Hepatocyte (in vitro differentiated cells): ENCODE results near the gene LCN9. TPM values are rescaled to one million over a fixed set of nuclear protein-coding genes. Genes with fewer than 3 reads are reported as not detected.

Experiments
- DNase-seq: peaks from one replicate; pipeline ENCODE4 v3.0.0-alpha.2; 2016; ENCODE audit warnings: low spot score
- H2AFZ ChIP-seq: fragments of 200-600 bp; sonication (generic); 2 replicates; pipeline ENCODE4 v1.6.0; 2016; ENCODE audit warnings: antibody characterized with exemption, mild to moderate bottlenecking
- H3K27ac ChIP-seq: fragments of 200-600 bp; sonication (generic); 2 replicates; pipeline ENCODE4 v1.5.1; 2016; ENCODE audit warnings: mild to moderate bottlenecking
- H3K27me3 ChIP-seq: fragments of 200-600 bp; sonication (generic); 2 replicates; pipeline ENCODE4 v1.6.1; 2016
- H3K36me3 ChIP-seq: fragments of 200-600 bp; sonication (generic); replicated peaks from 2 replicates; pipeline ENCODE4 v1.5.1; 2016; ENCODE audit warnings: low read depth; ENCODE audit not compliant: insufficient read depth
- H3K4me1 ChIP-seq: fragments of 200-600 bp; sonication (generic); 2 replicates; pipeline ENCODE4 v1.5.1; 2016; ENCODE audit warnings: mild to moderate bottlenecking, moderate library complexity; ENCODE audit not compliant: insufficient read depth
- H3K4me2 ChIP-seq: fragments of 200-600 bp; sonication (generic); 2 replicates; pipeline ENCODE4 v1.6.0; 2016
- H3K4me3 ChIP-seq: fragments of 200-600 bp; sonication (generic); 2 replicates; pipeline ENCODE4 v1.5.1; 2016; ENCODE audit warnings: mild to moderate bottlenecking
- H3K79me2 ChIP-seq: fragments of 200-600 bp; sonication (generic); 2 replicates; pipeline ENCODE4 v1.6.0; 2017; ENCODE audit warnings: mild to moderate bottlenecking
- H3K9me2 ChIP-seq: fragments of 200-600 bp; sonication (generic); replicated peaks from 2 replicates; pipeline ENCODE4 v1.6.0; 2017; ENCODE audit warnings: mild to moderate bottlenecking; ENCODE audit not compliant: insufficient read depth
- H3K9me3 ChIP-seq: fragments of 200-600 bp; sonication (generic); 2 replicates; pipeline ENCODE4 v1.5.1; 2016; ENCODE audit warnings: low read depth, mild to moderate bottlenecking
- H4K20me1 ChIP-seq: fragments of 200-600 bp; sonication (generic); 2 replicates; pipeline ENCODE4 v1.6.0; 2016; ENCODE audit warnings: mild to moderate bottlenecking; ENCODE audit not compliant: insufficient read depth, poor library complexity, severe bottlenecking
- EZH2 ChIP-seq: fragments of 200-600 bp; sonication (generic); IDR thresholded peaks from 2 replicates; pipeline ENCODE4 v1.6.1; 2016; ENCODE audit warnings: antibody characterized with exemption, mild to moderate bottlenecking, borderline replicate concordance
- EZH2phosphoT487 ChIP-seq: fragments of 200-600 bp; sonication (generic); IDR thresholded peaks from one replicate; pipeline ENCODE4 v1.6.1; 2018; ENCODE audit warnings: antibody characterized with exemption, mild to moderate bottlenecking, low read depth, moderate library complexity; ENCODE audit not compliant: unreplicated experiment, severe bottlenecking
- WGBS: methylation state at CpG from one replicate; pipeline ENCODE4 v1.1.6; 2016; ENCODE audit warnings: low lambda C conversion rate; ENCODE audit errors: missing lambda C conversion rate; 5-methylcytosine and 5-hydroxymethylcytosine counted together
- polyA plus RNA-seq: library from polyadenylated mRNA; unstranded; fragments of >200 nt; fragmentation: Nextera tagmentation; extraction: Ambion mirVana; gene quantifications from 2 replicates; pipeline ENCODE4 v1.2.1, GENCODE V29; 2016
- total RNA-seq: library from RNA; depleted of rRNA; stranded (reverse); fragments of >200 nt; gene quantifications from 2 replicates; pipeline ENCODE4 v1.2.3, GENCODE V29; 2014
- TF ChIP-seq, protein P1 (sequence below): fragments of 200-600 bp; sonication (generic); IDR thresholded peaks from 2 replicates; pipeline ENCODE4 v1.5.1; 2016; ENCODE audit warnings: antibody characterized with exemption, mild to moderate bottlenecking; ENCODE audit not compliant: poor library complexity

The LCN9 gene
- total and polyA plus RNA-seq, 2 experiments from 2014 or later = 2.6 to 13.4 TPM

DNA sequence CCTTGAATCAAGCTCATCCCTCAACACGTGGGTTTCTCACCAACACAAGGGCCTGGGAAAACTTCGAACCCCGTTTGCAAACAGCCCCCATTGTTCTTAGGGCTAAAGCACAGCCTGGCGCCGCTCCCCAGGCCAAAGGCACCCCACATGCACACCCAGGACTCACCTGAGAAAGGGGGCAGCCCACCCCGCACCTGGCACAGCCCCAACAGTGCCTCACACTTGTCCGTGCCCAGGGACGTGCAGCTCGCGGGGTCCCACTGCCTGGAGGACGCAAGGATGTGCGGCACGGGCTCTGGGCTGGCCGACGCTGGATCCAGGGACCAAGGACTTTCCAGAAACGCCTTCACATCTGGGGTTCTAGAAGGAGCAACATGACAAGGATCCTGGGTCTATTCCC is 33.3 kb downstream of the LCN9 start:
- no peak for TF ChIP-seq EZH2
- no peak for TF ChIP-seq EZH2phosphoT487
- TF ChIP-seq, protein P1, sequence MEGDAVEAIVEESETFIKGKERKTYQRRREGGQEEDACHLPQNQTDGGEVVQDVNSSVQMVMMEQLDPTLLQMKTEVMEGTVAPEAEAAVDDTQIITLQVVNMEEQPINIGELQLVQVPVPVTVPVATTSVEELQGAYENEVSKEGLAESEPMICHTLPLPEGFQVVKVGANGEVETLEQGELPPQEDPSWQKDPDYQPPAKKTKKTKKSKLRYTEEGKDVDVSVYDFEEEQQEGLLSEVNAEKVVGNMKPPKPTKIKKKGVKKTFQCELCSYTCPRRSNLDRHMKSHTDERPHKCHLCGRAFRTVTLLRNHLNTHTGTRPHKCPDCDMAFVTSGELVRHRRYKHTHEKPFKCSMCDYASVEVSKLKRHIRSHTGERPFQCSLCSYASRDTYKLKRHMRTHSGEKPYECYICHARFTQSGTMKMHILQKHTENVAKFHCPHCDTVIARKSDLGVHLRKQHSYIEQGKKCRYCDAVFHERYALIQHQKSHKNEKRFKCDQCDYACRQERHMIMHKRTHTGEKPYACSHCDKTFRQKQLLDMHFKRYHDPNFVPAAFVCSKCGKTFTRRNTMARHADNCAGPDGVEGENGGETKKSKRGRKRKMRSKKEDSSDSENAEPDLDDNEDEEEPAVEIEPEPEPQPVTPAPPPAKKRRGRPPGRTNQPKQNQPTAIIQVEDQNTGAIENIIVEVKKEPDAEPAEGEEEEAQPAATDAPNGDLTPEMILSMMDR = no peak
- no peak overlapping the region for H2AFZ ChIP-seq
- no peaks in the 10 kb centered on the region for H3K9me3 ChIP-seq
- no peak overlapping the region for H3K27ac ChIP-seq
- no peaks in the 10 kb centered on the region for H3K9me2 ChIP-seq
- H4K20me1 ChIP-seq = no peaks in the 10 kb centered on the region
- no peak for DNase-seq
- WGBS = 92% methylated on average over 15 of the region's 16 CpGs
- H3K4me3 ChIP-seq = no peak overlapping the region
- no peaks in the 10 kb centered on the region for H3K79me2 ChIP-seq
- no peaks in the 10 kb centered on the region for H3K36me3 ChIP-seq
- no peaks in the 10 kb centered on the region for H3K27me3 ChIP-seq
- H3K4me1 ChIP-seq = peaks cover 3% of the 10 kb centered on the region
- no peak overlapping the region for H3K4me2 ChIP-seq

DNA sequence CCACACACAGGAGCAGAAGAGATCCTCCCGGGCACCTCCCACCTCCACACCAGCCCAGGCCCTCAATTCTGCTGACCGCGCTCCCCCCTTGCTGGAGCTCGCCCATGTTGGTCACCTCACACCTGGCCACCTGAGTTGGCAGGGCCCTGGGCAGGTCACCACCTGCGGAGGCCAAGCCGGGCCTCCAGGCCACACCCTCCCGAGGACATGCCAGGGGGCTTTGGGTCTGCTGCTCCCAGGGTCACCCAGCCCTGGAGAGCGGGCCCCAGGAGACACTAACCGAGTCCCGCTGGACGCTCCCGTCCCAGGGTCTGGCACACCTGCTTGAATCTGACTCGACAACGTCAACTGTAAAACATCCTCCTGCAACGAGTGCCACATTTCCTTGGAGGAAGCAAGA is 34.1 kb downstream of the LCN9 start:
- Histone ChIP-seq H3K27ac (no peak overlapping the region), H3K4me1 (peaks cover 7% of the 10 kb centered on the region), H3K4me3 (no peak overlapping the region), H3K27me3 (no peaks in the 10 kb centered on the region), H3K4me2 (no peak overlapping the region), H3K9me3 (no peaks in the 10 kb centered on the region), H3K79me2 (no peaks in the 10 kb centered on the region), H2AFZ (no peak overlapping the region), H3K9me2 (no peaks in the 10 kb centered on the region), H4K20me1 (no peaks in the 10 kb centered on the region), H3K36me3 (no peaks in the 10 kb centered on the region)
- TF ChIP-seq, protein P1 = no peak
- no peak for TF ChIP-seq EZH2
- TF ChIP-seq EZH2phosphoT487 = no peak
- 86% methylated on average over 15 of the region's 15 CpGs for WGBS
- DNase-seq = no peak

DNA sequence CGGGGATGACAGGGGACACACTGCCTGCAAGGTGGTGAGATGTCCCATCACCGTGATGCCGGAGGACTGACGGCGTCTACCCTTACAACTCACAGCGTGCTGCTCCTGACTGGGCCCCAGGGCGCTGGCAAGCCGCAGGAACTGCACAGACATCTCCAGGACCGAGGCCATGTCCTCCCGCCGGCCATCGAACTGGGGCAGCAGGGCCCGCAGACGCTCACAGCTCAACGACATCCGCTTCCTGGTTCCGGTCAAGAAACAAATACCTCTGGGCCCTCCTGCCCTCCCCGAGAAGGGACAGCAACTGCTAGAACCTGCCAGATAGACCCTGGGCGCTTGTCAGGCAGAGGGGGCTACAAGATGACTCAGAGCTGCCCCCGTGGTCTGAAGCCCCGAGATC is 35.1 kb downstream of the LCN9 start:
- no peak overlapping the region for H3K4me2 ChIP-seq
- WGBS = 88% methylated on average over 21 of the region's 21 CpGs
- no peak for DNase-seq

More for the DNA sequence above, 35.1 kb downstream of the LCN9 start:
- no peaks in the 10 kb centered on the region for H3K79me2 ChIP-seq
- H2AFZ ChIP-seq = no peak overlapping the region
- H4K20me1 ChIP-seq = no peaks in the 10 kb centered on the region
- H3K4me3 ChIP-seq = no peak overlapping the region
- no peak overlapping the region for H3K27ac ChIP-seq
- TF ChIP-seq, protein P1 = no peak
- TF ChIP-seq EZH2phosphoT487 = no peak
- no peak for TF ChIP-seq EZH2
- no peaks in the 10 kb centered on the region for H3K9me3 ChIP-seq
- H3K27me3 ChIP-seq = peaks cover 3% of the 10 kb centered on the region
- peaks cover 7% of the 10 kb centered on the region for H3K4me1 ChIP-seq
- H3K9me2 ChIP-seq = no peaks in the 10 kb centered on the region
- H3K36me3 ChIP-seq = no peaks in the 10 kb centered on the region
